GM23338 (cell line): ENCODE measurements around the gene TXLNB. TPM values are rescaled to one million over a fixed set of nuclear protein-coding genes. Genes with fewer than 3 reads are reported as not detected.

Experiments
- polyA plus RNA-seq: library from polyadenylated mRNA; unstranded; fragments of >200 nt; fragmentation: Nextera tagmentation; extraction: Ambion mirVana; gene quantifications from 2 replicates; pipeline ENCODE4 v1.2.1, GENCODE V29; 2016
- total RNA-seq: library from RNA; depleted of rRNA; stranded (reverse); fragments of >200 nt; shearing (Covaris generic); gene quantifications from 2 replicates; pipeline ENCODE4 v1.2.3, GENCODE V29; 2014; rRNA removed

Gene TXLNB
- total and polyA plus RNA-seq, 2 experiments from 2014 or later, result 0.11 to 0.28 TPM

Other genes with a start within 250 kb of the TXLNB start
- 8.1 and 8.5 TPM in 2 replicates for gene HECA, start 156.9 kb downstream of the TXLNB start, total RNA-seq
- gene HECA, start 156.9 kb downstream of the TXLNB start, polyA plus RNA-seq, result 2.4 and 2.7 TPM in 2 replicates
- 74.4 and 76.9 TPM in 2 replicates for gene CITED2, start 82.7 kb upstream of the TXLNB start, total RNA-seq
- gene CITED2, start 82.7 kb upstream of the TXLNB start, polyA plus RNA-seq, result 24.8 and 26.6 TPM in 2 replicates